GM12878 (cell line): ENCODE measurements around the gene DDAH1. TPM values are rescaled to one million over a fixed set of nuclear protein-coding genes. Genes with fewer than 3 reads are reported as not detected.

Source experiments
- ATAC-seq: fragments of 200-7000 bp; cut with Tn5 transposase; 3 replicates; pipeline ENCODE4 v1.9.1; 2020; ENCODE audit warnings: mild to moderate bottlenecking, moderate library complexity
- BruUV-seq: library from RNA; stranded (reverse); fragments of 400-500 nt; replicated peaks from 2 replicates; lab custom pipeline; 2021; lab: Mats Ljungman, UMichigan
- CTCF ChIA-PET: fragments of 300-600 bp; sonication (Branson Sonifier 250); formaldehyde crosslinking; extraction: SDS; loops from one replicate; lab custom pipeline; 2021; ENCODE audit warnings: inconsistent platforms; lab: Yijun Ruan, JAX
- POLR2A ChIA-PET: fragments of 350-600 bp; formaldehyde crosslinking; extraction: SDS; loops from one replicate; lab custom pipeline; 2021; ENCODE audit warnings: inconsistent platforms; lab: Charles Lee
- RAD21 ChIA-PET: fragments of 300-600 bp; sonication (Branson Sonifier 250); formaldehyde crosslinking; loops from one replicate; lab custom pipeline; 2023; ENCODE audit warnings: antibody characterized with exemption; ENCODE audit not compliant: unreplicated experiment; lab: Charles Lee
- SMC1A ChIA-PET: fragments of 300-600 bp; sonication (Branson Sonifier 250); formaldehyde crosslinking; loops from one replicate; lab custom pipeline; 2023; ENCODE audit not compliant: unreplicated experiment, uncharacterized antibody; lab: Charles Lee
- DNase-seq: peaks from one replicate; pipeline ENCODE4 v3.0.0-alpha.2; 2011; ENCODE audit warnings: low read depth, low spot score
- FAIRE-seq: peaks from 3 replicates; lab custom pipeline; 2011; peaks lifted over from hg19 to GRCh38; lab: Jason Lieb, UNC
- H2AFZ ChIP-seq: 2 replicates; pipeline ENCODE4 v1.6.0; 2011; ENCODE audit warnings: low read depth, low read length, control low read depth; ENCODE audit not compliant: control insufficient read depth
- H3K27ac ChIP-seq: 2 replicates; pipeline ENCODE4 v1.5.1; 2011; ENCODE audit warnings: control low read depth; ENCODE audit not compliant: control insufficient read depth, insufficient read depth
- H3K27me3 ChIP-seq, 2 experiments: replicated peaks in 1 of 2; 2 replicates each; pipeline versions ENCODE4 v1.6.0 to v1.6.1; 2011; ENCODE audit warnings: low read length in 1 of 2; ENCODE audit not compliant: control insufficient read depth in 2 of 2, insufficient read depth in 2 of 2
- H3K36me3 ChIP-seq, 2 experiments: 2 replicates each; pipeline ENCODE4 v1.5.1; 2011; ENCODE audit warnings: low read length in 1 of 2; ENCODE audit not compliant: control insufficient read depth in 2 of 2, insufficient read depth in 2 of 2
- H3K4me1 ChIP-seq: 2 replicates; pipeline ENCODE4 v1.6.1; 2011; ENCODE audit warnings: mild to moderate bottlenecking, low read length, moderate library complexity, mixed read lengths; ENCODE audit not compliant: control insufficient read depth, insufficient read depth
- H3K4me2 ChIP-seq: 2 replicates; pipeline ENCODE4 v1.6.0; 2011; ENCODE audit warnings: control low read depth; ENCODE audit not compliant: control insufficient read depth, insufficient read depth
- H3K4me3 ChIP-seq: fragments of 200-600 bp; sonication (generic); 2 replicates; pipeline ENCODE4 v1.5.1; 2016
- H3K79me2 ChIP-seq: 2 replicates; pipeline ENCODE4 v1.6.0; 2011; ENCODE audit warnings: low read length; ENCODE audit not compliant: control insufficient read depth, insufficient read depth
- H3K9ac ChIP-seq: 2 replicates; pipeline ENCODE4 v1.8.0; 2011; ENCODE audit warnings: low read length, control low read depth, mixed read lengths; ENCODE audit not compliant: control insufficient read depth, insufficient read depth
- H3K9me3 ChIP-seq: replicated peaks from 3 replicates; pipeline ENCODE4 v1.5.1; 2011; ENCODE audit warnings: mild to moderate bottlenecking, low read length; ENCODE audit not compliant: control insufficient read depth, insufficient read depth
- H4K20me1 ChIP-seq: 2 replicates; pipeline ENCODE4 v1.6.0; 2011; ENCODE audit not compliant: control insufficient read depth, insufficient read depth
- ATF2 ChIP-seq: IDR thresholded peaks from 2 replicates; pipeline ENCODE4 v1.6.1; 2012; ENCODE audit warnings: low read length, inconsistent platforms
- E4F1 ChIP-seq: fragments of 450-650 bp; IDR thresholded peaks from 2 replicates; pipeline ENCODE4 v1.6.1; 2018; ENCODE audit warnings: borderline replicate concordance, mild to moderate bottlenecking; ENCODE audit not compliant: partially characterized antibody
- EP300 ChIP-seq, 2 experiments: fragments of 150-350 bp in 1 of 2; IDR thresholded peaks; 2 replicates each; pipeline ENCODE4 v1.6.1; 2011 to 2012; ENCODE audit warnings: low read depth in 2 of 2, low read length in 2 of 2, borderline replicate concordance in 1 of 2, improper control_type of control experiment in 1 of 2, inconsistent platforms in 1 of 2; ENCODE audit not compliant: control insufficient read depth in 1 of 2
- GATAD2B ChIP-seq: fragments of 450-650 bp; conservative IDR thresholded peaks from 2 replicates; pipeline ENCODE4 v1.6.1; 2017; ENCODE audit warnings: low read depth, mild to moderate bottlenecking, moderate library complexity
- PAX5 ChIP-seq: IDR thresholded peaks from 2 replicates; pipeline ENCODE4 v1.6.1; 2011; ENCODE audit warnings: low read depth, low read length, borderline replicate concordance
- PBX3 ChIP-seq: IDR thresholded peaks from 2 replicates; pipeline ENCODE4 v1.6.1; 2011; ENCODE audit warnings: mild to moderate bottlenecking, low read depth, low read length, moderate library complexity; ENCODE audit not compliant: insufficient replicate concordance
- SMARCA5 ChIP-seq: fragments of 450-650 bp; IDR thresholded peaks from 2 replicates; pipeline ENCODE4 v1.6.1; 2017; ENCODE audit warnings: mild to moderate bottlenecking
- STAT1 ChIP-seq: fragments of 450-650 bp; conservative IDR thresholded peaks from 2 replicates; pipeline ENCODE4 v1.6.1; 2014; ENCODE audit warnings: antibody characterized with exemption, mild to moderate bottlenecking
- TCF3 ChIP-seq: IDR thresholded peaks from 2 replicates; pipeline ENCODE4 v1.6.1; 2012; ENCODE audit warnings: low read depth, mild to moderate bottlenecking, low read length, borderline replicate concordance; ENCODE audit not compliant: insufficient read depth
- ZSCAN29 ChIP-seq: fragments of 450-650 bp; IDR thresholded peaks from 2 replicates; pipeline ENCODE4 v1.6.1; 2017; ENCODE audit warnings: mild to moderate bottlenecking, moderate library complexity
- WGBS: methylation state at CpG from one replicate; pipeline ENCODE4 v1.1.6; 2016; ENCODE audit warnings: low lambda C conversion rate; ENCODE audit not compliant: insufficient replicate concordance, insufficient coverage; ENCODE audit errors: missing lambda C conversion rate; 5-methylcytosine and 5-hydroxymethylcytosine counted together
- in situ Hi-C: fragments of 300-500 bp; cut with MboI; formaldehyde crosslinking; loops from 9 replicates; pipeline ENCODE4 v1.14.3; 2018; ENCODE audit warnings: mixed read lengths
- intact Hi-C: fragments of 100-400 bp; cut with micrococcal nuclease; formaldehyde crosslinking; loops from one replicate; pipeline ENCODE4 v1.14.2; 2022; ENCODE audit not compliant: unreplicated experiment
- polyA plus RNA-seq, 11 experiments: library from polyadenylated mRNA; depleted of rRNA in 4 of 11; unstranded in 6 of 11; stranded (reverse) in 5 of 11; fragments of >200 nt; fragmentation: Nextera tagmentation in 4 of 11; fragmentation: Illumina TruSeq in 1 of 11; extraction: Ambion mirVana in 4 of 11; extraction: Trizol in 1 of 11; gene quantifications; 1 replicate in 1 of 11; 2 replicates in 10 of 11; pipeline versions ENCODE4 v1.2.1 to v1.2.3, GENCODE V29; 2011 to 2016; ENCODE audit warnings: inconsistent platforms in 2 of 11, missing spikeins in 2 of 11, low read depth in 1 of 11
- total RNA-seq, 4 experiments: library from RNA; depleted of rRNA in 3 of 4; stranded (reverse); fragments of >200 nt in 3 of 4; fragmentation: Illumina TruSeq in 1 of 4; extraction: Trizol in 1 of 4; gene quantifications; 2 replicates each; pipeline versions ENCODE4 v1.2.1 to v1.2.3, GENCODE V29; 2013 to 2021

The DDAH1 gene
- total and polyA plus RNA-seq, 10 of the 15 experiments (the other 5 are each of a cell fraction or from before 2014, with no cell fraction given): 0.07 to 0.88 (median 0.27) TPM; not detected in 6

GRCh38 chr1:85397490-85398032 is 67.4 kb downstream of the DDAH1 start:
- no TSS peak for BruUV-seq
- no peak for ATAC-seq
- H3K9me3 ChIP-seq: no peaks in the 10 kb centered on the region
- FAIRE-seq: no peak
- no peak overlapping the region for H3K27ac ChIP-seq
- intact Hi-C loops: loop anchor here (2.0 kb wide), 1 partner anchor 89 kb away; no protein-coding TSS in a partner anchor
- POLR2A ChIA-PET: interaction anchor here (0.6 kb wide), 1 partner anchor 81 kb away, joined by 3 read pairs; no protein-coding TSS in a partner anchor
- SMC1A ChIA-PET: interaction anchor here (0.7 kb wide), 1 partner anchor 19 kb away, joined by 3 read pairs; no protein-coding TSS in a partner anchor
- no peak overlapping the region for H3K4me3 ChIP-seq
- H3K4me1 ChIP-seq: no peaks in the 10 kb centered on the region
- WGBS: 42% methylated on average over 4 of the region's 4 CpGs
- DNase-seq: no peak
- H2AFZ ChIP-seq: no peak overlapping the region
- H3K36me3 ChIP-seq: no peaks in the 10 kb centered on the region
- no peaks in the 10 kb centered on the region for H3K79me2 ChIP-seq
- in situ Hi-C loops: no loop called here
- no peak overlapping the region for H3K9ac ChIP-seq
- no peaks in the 10 kb centered on the region for H4K20me1 ChIP-seq
- H3K27me3 ChIP-seq: no peaks in the 10 kb centered on the region
- RAD21 ChIA-PET: no interaction called here
- no peak overlapping the region for H3K4me2 ChIP-seq
- CTCF ChIA-PET: interaction anchor here (0.6 to 0.7 kb wide), 2 partner anchors 19 to 470 kb away, joined by 3 read pairs; no protein-coding TSS in a partner anchor
- TF ChIP-seq PBX3 (no peak), ATF2 (no peak), GATAD2B (no peak), TCF3 (no peak), SMARCA5 (no peak), STAT1 (no peak), PAX5 (no peak), ZSCAN29 (no peak), EP300 (IDR thresholded peaks at IDR 0.05; ENCODE audit: borderline replicate concordance in 1 of 2, control insufficient read depth in 1 of 2, low read depth in 2 of 2, low read length in 2 of 2) (no peak), E4F1 (no peak)
